ENCODE measurements around the gene STARD3.
A peak's percentile ranks its signal among the peaks of the same experiment; 100 is the strongest.

Gene STARD3

GRCh38 chr17:39621523-39622379, 15.2 kb upstream of the STARD3 start:
- peak; percentile 85 for DNase-seq

- DNase-seq: no peak
These were observed 14.5 kb upstream of the STARD3 start for GRCh38 chr17:39622380-39623006.

GRCh38 chr17:39623356-39623950, 13.5 kb upstream of the STARD3 start:
- DNase-seq: peak; percentile 56

DNA sequence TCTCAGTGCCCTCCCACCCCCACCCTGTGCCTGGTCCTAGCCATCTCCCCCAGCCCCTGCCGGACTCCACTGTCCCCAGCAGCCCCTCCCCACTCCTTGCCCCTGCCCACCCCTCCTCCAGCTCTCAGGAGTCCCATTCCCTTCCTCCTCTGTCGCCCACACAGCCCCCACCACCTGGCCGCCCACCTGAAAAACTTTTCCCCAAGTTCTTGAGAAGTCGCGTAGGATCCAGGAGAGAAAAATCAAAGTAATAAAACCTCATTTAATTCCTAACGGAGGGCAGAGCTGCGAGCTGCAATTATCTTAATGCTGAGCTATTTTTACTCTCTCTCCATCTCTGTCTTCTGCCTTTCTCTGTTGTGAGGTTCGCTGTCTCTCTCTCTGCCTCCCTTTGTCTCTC, 12.6 kb upstream of the STARD3 start:
- DNase-seq: no peak

- DNase-seq: no peak
These were observed 11.7 kb upstream of the STARD3 start for GRCh38 chr17:39625198-39625785.

GRCh38 chr17:39626171-39627046, 10.5 kb upstream of the STARD3 start, which contains the start of gene PPP1R1B:
Gene PPP1R1B (plus strand): TSS chr17:39626952. CDS start chr17:39627393, 441 bp downstream.
- DNase-seq: no peak

DNA sequence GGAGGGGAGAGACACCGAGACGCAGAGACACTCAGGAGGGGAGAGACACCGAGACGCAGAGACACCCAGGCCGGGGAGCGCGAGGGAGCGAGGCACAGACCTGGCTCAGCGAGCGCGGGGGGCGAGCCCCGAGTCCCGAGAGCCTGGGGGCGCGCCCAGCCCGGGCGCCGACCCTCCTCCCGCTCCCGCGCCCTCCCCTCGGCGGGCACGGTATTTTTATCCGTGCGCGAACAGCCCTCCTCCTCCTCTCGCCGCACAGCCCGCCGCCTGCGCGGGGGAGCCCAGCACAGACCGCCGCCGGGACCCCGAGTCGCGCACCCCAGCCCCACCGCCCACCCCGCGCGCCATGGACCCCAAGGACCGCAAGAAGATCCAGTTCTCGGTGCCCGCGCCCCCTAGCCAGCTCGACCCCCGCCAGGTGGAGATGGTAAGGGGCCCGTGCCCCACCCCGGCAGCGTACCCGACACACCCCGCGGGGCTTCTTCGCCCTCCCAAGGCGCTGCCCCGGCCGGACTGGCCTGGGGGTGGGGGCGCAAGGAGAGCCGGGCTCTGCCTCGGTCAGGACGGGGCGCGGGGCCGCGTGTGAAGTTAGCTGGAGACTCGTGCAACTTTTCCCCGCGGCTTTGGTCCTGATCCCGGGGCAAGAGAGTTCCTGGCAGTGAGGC, 9.8 kb upstream of the STARD3 start:
- no peak for DNase-seq

- no peak for DNase-seq
These were observed 9.0 kb upstream of the STARD3 start for GRCh38 chr17:39627712-39628516.

- no peak for DNase-seq
These were observed 8.1 kb upstream of the STARD3 start for GRCh38 chr17:39628655-39629493.

- DNase-seq: no peak
These were observed 7.5 kb upstream of the STARD3 start for GRCh38 chr17:39629494-39629880.

DNA sequence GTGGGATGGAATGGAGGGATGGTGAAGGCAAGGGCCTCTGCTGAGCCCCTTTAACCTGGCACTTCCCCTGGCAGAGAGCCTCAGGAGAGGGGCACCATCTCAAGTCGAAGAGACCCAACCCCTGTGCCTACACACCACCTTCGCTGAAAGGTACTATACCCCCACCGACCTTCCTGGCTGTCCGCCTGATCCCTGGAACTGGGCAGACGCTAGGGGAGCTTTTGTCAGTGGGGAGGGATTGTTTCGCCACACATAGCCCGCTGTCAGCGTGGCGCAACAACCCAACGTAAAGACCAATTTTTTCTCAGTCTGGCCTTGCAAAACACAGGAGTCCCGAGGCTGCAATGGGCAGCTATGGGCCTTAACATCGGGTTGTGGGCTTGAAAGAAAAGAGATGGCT, 7.0 kb upstream of the STARD3 start:
- no peak for DNase-seq

DNA sequence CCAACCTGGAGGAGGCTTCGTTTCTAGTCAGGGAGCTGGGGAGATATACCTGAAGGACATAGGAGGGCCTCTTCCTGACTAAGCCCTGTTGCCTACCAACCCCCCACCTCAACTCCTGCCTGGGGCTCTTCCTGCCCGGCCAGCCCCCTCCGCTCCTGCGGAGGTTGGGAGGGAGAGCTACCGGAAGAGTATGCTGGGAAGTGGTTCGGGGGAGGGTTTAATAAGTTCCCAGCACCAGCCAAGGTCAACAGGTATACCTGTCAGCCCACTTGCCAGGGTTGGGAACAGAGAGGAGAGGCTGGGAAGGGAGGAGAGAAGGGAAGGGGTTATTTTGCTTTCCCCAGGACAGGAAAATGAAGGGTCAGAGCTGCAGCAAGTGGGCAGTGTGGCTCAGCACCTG, 5.5 kb upstream of the STARD3 start:
- DNase-seq: no peak

GRCh38 chr17:39632153-39632941, 4.6 kb upstream of the STARD3 start:
- DNase-seq: no peak

- DNase-seq: no peak
These were observed 3.3 kb upstream of the STARD3 start for GRCh38 chr17:39633570-39634183.

DNA sequence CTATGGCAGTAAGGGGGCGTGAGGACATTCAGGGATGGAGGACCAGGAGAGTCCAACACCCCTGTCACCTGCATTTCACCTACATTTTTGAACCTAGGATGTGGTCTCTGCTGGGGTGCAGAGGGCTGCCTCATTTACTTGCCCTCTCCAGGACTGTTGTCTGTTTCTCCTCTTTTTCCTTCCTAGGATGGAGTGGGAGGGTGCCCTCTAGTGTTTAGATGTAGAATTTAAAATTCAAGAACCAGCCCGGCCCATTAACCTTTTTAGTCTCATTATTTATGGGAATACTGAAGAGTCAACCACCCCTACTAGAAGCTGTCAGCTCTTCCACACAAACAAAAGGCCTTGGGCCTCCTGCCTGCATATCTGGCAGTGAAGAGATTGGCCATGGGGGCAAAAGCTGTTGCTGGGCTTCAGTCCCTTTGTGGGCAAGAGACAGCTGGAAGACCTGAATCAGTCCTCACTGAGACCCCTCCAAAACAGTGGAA, 2.5 kb upstream of the STARD3 start:
- DNase-seq: peak; percentile 31

- no peak for DNase-seq
These were observed 1.2 kb upstream of the STARD3 start for GRCh38 chr17:39635614-39636176.

DNA sequence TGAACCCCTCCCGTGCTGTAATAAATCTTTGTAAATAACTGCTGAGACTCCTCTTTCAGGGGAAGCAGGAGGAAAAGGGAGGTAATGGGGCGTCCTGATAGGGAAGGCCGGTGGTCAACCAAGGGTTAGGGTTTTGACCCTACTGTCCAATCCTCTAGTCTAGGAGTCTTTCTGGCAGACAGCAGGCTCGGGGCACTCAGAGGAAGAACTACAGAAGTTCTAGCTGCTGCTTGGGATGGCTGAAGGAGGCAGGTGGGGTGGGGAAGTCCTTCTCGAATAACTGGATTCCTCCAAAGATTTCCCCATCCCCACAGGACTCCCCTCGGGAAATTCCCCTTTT, 387 bp upstream of the STARD3 start:
- no peak for DNase-seq

DNA sequence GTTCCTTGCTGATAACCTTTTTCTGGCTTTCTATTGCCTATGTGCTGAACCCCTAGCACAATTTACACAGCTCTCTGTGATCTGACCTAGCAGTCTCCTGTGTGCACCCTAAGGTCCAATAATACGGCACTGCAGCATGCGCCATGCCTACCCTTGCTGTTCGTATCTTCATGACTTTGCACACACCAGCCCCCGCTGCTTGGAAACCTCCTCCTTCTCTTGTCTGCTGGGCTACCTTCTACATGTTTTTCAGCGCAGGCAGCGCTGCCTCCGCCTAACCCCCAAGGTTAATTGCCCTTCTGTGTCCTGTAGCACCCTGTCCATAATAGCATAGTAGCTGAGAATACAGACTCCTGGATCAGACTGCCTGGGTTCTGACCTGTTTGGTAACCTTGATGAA, 1.4 kb downstream of the STARD3 start:
- no peak for DNase-seq

Data from NCI-H2227 treated with DMSO at 0.1 percent for 48 hours (cell line).